ENCODE data around the gene DSG4. TPM values are rescaled to one million over a fixed set of nuclear protein-coding genes. Genes with fewer than 3 reads are reported as not detected.

Gene DSG4
- total and polyA plus RNA-seq, 8 donors: not detected

GRCh38 chr18:31407649-31408048 lies 31.1 kb downstream of the DSG4 start:
- no peak for ATAC-seq
- Histone ChIP-seq H3K36me3 (no peaks in the 10 kb centered on the region), H3K4me3 (no peak overlapping the region), H3K9me3 (no peaks in the 10 kb centered on the region), H3K4me1 (no peaks in the 10 kb centered on the region), H3K27me3 (peaks cover 0 to 10% of the 10 kb centered on the region in 2 donors), H3K27ac (no peak overlapping the region)
- DNase-seq: no peak
- TF ChIP-seq CTCF (IDR thresholded peaks at IDR 0.05): no peak
- intact Hi-C loops (cut with DNase I): no loop called here

GRCh38 chr18:31409276-31409675 lies 32.7 kb downstream of the DSG4 start:
- TF ChIP-seq CTCF (IDR thresholded peaks at IDR 0.05): no peak
- no peak overlapping the region for H3K4me3 ChIP-seq
- ATAC-seq (no peak), DNase-seq (no peak)
- H3K4me1 ChIP-seq: no peaks in the 10 kb centered on the region
- H3K27me3 ChIP-seq: peaks cover 0 to 10% of the 10 kb centered on the region in 2 donors
- no peaks in the 10 kb centered on the region for H3K36me3 ChIP-seq
- no peaks in the 10 kb centered on the region for H3K9me3 ChIP-seq
- intact Hi-C loops (cut with DNase I): no loop called here
- no peak overlapping the region for H3K27ac ChIP-seq

- no peaks in the 10 kb centered on the region for H3K36me3 ChIP-seq
- no peak overlapping the region for H3K27ac ChIP-seq
- H3K4me1 ChIP-seq: no peaks in the 10 kb centered on the region
- no peak overlapping the region for H3K4me3 ChIP-seq
- intact Hi-C loops (cut with DNase I): no loop called here
- no peak for TF ChIP-seq CTCF (IDR thresholded peaks at IDR 0.05)
- H3K9me3 ChIP-seq: no peaks in the 10 kb centered on the region
- DNase-seq (no peak), ATAC-seq (no peak)
- H3K27me3 ChIP-seq: peaks cover 0 to 10% of the 10 kb centered on the region in 2 donors
These were observed 34.3 kb downstream of the DSG4 start for GRCh38 chr18:31410716-31411483.

- peaks cover 0 to 10% of the 10 kb centered on the region in 2 donors for H3K27me3 ChIP-seq
- no peaks in the 10 kb centered on the region for H3K4me1 ChIP-seq
- no peak overlapping the region for H3K27ac ChIP-seq
- ATAC-seq (no peak), DNase-seq (no peak)
- intact Hi-C loops (cut with DNase I): no loop called here
- no peaks in the 10 kb centered on the region for H3K36me3 ChIP-seq
- TF ChIP-seq CTCF (IDR thresholded peaks at IDR 0.05): no peak
- H3K9me3 ChIP-seq: no peaks in the 10 kb centered on the region
- no peak overlapping the region for H3K4me3 ChIP-seq
These were observed 36.6 kb downstream of the DSG4 start for GRCh38 chr18:31413137-31413536.

GRCh38 chr18:31417850-31418249 lies 41.3 kb downstream of the DSG4 start:
- intact Hi-C loops (cut with DNase I): no loop called here
- DNase-seq (no peak), ATAC-seq (no peak)
- Histone ChIP-seq H3K4me3 (no peak overlapping the region), H3K4me1 (no peaks in the 10 kb centered on the region), H3K27me3 (no peaks in the 10 kb centered on the region), H3K27ac (no peak overlapping the region), H3K36me3 (no peaks in the 10 kb centered on the region), H3K9me3 (no peaks in the 10 kb centered on the region)
- TF ChIP-seq CTCF (IDR thresholded peaks at IDR 0.05): no peak
